T-helper 2 cell treated with Interferon-gamma antibody and Interleukin-4, amounts not matched to agents 100 ng/mL and 5 ng/mL, for 36 hours (primary cell): ENCODE measurements around the gene TRABD2B. TPM values are rescaled to one million over a fixed set of nuclear protein-coding genes. Genes with fewer than 3 reads are reported as not detected.

ENCODE experiments used
- intact Hi-C: fragments of 100-400 bp; cut with micrococcal nuclease; formaldehyde crosslinking; loops from one replicate; pipeline ENCODE4 v1.15.1; 2023
- total RNA-seq: library from RNA; stranded (reverse); gene quantifications from 2 replicates; pipeline ENCODE4 v1.2.3, GENCODE V29; 2022

TRABD2B gene
- total RNA-seq, 1 donor from 2014 or later = not detected

DNA sequence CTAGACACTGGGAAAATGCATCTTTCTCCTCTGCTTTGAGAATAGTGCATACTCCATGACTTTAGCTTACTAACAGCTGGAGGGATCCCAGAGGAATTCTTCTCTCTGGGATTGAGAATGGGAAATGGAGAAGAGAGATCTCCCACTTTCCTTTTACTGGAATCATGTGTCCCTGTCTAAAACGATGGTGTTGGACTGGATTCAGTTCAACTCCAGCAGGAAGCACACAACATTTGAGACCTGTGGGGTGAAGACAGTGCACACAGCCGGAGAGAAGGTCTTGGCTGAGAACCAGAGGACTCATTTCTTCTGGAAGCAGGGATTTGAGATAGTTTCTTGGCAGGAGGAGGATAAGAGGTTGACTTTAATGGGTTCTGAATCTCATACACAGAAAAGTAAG, 58.7 kb downstream of the TRABD2B start:
- intact Hi-C loops = no loop called here

DNA sequence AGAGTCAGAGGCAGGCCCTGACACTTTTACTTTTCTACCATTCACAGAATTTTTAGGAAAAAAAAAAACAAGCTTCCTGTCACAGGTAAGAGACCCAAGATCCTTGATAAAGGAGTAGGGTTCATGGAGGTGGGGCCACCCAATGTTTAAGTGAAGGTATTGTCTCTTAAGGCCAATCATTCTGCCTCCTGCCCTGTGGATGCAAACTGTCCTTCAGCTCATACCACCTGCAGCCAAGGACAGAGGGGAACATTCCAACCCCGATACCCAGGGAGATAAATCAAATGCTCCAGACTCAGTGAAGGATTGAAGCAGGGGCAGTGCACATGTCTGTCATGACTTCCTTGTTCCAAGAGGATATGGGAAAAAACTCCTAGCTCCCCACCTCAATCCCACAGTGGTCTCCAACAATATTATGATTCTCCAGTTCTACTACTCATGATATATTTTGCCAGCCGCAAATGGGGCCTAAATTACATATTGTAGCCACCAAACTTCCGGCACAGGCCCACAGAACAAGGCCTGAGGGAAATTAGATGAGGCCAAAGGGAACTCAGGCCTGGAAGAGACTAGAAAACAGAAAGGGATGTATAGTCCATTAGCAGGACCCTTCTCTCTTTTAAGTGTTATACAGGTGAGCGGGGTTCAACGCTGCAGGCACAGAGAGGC, 59.5 kb downstream of the TRABD2B start:
- intact Hi-C loops = no loop called here

DNA sequence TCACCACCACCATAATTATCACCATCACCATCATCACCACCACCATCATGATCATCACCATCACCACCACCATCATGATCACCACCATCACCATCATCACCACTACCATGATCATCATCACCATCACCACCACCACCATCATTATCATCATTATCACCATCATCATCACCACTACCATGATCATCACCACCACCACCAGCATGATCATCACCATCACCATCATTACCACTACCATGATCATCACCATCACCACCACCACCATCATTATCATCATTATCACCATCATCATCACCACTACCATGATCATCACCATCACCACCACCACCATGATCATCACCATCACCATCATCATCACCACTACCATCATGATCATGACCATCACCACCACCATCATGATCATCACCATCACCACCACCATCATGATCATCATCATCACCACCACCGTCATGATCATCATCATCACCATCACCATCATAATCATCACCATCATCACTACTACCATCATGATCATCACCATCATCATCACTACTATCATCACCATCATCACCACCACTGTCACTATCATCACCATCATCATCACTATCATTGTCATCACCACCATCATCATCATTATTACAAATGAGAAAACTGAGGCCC, 60.2 kb downstream of the TRABD2B start:
- intact Hi-C loops = no loop called here

DNA sequence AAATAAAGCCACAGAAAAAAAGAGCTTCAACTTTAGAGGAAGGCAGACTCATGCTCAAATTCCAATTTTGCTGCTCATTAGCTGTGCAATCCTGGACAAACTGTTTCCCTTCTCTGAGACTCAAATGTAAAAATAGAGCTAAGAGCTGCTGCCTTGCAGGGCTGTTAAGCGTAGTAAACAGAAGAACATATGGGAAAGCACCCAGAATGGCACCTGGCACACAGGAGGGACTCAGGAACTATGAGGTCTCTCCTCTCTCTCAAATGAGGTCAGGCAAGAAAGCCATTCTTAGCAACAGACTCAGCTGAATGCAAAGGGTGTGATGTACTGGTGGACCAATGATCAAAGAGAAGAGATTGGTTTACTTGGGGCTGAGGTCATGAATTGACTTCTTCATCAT, 61.3 kb downstream of the TRABD2B start:
- intact Hi-C loops = no loop called here

DNA sequence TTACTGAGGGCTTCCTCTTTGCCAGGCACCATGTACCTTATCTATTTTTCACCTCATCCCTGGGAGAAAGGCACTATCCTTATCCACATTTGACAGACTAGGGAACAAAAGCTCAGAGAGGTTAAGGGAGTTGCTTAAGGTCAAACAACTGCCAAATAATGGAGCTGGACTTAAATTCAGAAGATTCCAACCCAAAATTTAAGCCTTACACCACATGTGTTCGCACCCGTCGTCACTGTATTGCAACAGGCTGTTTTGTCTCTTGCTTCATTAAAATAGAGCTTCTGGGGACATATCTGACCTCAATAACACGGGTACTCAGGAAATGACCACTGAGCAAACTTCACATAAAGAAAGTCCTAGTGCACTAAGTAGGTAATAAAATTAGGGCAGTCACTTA, 62.0 kb downstream of the TRABD2B start:
- intact Hi-C loops = no loop called here

DNA sequence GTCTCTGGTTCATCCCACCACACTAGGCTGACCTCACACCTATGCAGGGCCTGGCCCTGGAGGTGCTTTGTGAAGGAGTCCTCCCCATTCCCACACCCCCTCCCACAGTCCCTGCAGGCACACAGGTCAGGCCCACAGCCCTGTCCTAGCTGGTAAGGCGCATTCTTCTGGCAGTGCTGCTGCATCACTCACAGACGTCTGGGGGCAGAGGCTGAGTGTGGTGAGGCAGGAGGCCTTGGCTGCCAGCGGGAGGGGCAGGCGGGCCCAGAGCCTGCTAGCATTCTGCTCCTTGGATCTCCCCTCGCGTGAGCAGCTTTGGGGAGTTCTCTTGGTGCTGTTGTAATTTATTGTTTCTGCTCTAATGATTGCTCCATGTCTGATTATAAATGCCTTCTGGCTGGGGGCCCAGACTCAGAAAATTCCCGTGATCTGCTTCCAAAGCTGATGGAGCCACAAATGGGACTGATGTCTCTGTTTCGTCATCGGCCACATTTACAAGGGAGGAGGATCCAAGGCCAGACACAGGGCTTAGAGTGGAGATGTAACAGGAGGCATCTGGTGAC, 62.9 kb downstream of the TRABD2B start:
- intact Hi-C loops = no loop called here

DNA sequence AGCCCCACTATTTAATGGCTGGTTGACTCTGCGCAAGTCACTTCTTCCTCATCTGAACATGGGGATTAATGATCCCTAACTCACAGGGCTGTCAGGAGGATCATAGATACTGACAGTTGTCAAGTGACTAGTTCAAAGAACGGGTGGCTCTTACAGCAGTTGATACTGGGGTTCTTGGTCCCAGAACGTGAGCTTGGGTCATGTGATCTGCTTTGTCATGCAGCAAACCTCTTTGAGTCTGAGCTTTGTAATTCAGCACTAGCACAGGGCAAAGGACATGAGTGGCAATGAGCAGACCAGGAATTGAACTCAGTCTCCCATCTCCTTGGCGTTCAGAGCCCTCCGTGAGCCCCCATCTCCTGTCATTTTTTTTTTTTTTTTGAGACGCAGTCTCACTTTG, 64.4 kb downstream of the TRABD2B start:
- intact Hi-C loops = no loop called here

DNA sequence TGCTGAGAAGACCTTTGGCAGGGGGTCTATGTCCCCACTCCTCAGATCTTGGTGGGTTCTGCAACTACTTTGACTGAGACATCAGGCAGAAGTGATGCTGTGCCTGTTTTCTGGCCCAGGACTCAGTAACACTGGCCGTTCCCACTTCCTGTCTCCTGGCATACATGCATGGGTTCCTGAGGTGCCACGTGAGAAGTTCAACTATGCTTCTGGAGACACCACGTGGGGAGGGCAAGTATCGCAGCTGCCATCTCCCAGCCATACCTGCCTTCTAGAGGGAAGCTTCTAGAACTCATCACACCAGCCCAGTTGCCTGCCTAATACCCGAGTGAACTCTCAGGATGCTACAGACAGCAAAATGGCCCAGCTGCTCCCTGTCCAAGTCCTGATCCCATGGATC, 65.8 kb downstream of the TRABD2B start:
- intact Hi-C loops = no loop called here

DNA sequence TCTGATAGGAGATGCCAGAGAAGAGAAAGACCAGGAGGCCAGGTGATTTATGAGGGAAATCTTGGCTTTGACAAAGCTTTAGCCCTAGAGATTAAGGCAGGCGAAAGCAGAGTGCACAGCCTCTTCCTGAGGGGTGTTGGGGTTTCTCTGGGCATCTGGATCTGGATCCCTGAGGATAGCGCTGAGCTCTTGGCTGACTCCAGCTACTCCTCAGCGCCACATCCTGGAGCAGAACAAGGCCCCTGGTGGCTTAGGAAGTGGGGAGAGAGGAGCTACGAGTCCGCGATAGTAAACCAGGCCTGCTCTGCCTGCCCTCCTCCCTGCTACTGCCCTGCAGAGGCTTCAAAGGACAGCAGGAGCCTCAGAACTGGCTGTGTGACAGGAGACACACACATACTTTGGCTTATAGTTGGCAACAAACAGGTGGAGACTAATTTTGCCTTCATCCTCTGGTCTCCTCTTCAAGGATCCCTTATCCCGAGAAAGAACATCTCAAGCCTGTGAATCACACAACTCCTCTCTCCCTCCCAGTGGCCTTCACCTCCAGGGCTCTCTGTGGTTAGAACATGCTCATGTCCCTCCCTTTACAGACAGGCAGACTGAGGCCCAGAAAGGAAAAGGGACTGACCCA, 66.9 kb downstream of the TRABD2B start:
- intact Hi-C loops = no loop called here

DNA sequence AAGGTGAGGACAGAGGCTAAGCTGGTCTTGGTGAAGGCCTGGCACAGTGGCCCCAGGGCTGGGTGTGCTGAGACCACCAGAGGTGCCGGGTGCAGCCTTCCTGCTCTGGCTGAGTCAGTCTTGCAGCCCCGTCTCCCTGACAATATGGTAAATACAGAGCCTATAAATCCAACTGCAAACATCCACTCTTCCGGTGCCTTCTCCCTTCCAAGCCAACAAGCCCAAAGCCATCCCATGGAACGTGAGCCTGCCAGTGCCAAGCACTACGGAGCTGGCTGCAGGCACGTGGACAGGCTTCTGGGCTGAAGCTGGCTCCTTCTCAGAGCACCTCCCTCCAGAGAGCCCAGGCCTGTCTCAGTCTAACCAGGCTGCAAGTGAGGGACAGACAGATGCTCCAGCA, 70.0 kb downstream of the TRABD2B start:
- intact Hi-C loops = no loop called here

DNA sequence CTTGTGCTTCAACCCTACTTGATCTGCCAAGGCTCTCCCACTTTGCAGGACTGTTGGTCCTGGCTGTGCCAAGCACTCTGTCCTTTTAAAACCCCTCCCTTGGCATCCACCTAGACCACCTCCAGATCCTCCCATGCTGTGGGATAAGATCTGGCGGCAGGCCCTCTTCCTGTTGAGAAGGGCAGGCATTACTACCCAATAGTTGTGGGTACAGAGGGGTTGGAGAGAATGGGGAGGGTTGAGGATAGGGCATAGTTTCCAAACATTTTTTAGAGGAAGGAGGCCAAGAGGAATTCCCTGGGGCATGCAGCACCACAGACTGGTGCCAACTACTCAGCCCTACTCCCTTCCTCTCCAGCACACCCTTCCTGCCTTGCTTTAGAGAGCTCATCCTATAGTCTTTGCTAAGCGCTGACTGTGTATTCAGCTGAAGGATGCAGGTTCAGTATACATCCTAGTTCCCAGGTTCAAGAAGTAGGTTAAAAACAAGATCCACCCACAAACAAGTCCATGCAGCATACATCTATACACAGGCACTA, 70.7 kb downstream of the TRABD2B start:
- intact Hi-C loops = no loop called here

DNA sequence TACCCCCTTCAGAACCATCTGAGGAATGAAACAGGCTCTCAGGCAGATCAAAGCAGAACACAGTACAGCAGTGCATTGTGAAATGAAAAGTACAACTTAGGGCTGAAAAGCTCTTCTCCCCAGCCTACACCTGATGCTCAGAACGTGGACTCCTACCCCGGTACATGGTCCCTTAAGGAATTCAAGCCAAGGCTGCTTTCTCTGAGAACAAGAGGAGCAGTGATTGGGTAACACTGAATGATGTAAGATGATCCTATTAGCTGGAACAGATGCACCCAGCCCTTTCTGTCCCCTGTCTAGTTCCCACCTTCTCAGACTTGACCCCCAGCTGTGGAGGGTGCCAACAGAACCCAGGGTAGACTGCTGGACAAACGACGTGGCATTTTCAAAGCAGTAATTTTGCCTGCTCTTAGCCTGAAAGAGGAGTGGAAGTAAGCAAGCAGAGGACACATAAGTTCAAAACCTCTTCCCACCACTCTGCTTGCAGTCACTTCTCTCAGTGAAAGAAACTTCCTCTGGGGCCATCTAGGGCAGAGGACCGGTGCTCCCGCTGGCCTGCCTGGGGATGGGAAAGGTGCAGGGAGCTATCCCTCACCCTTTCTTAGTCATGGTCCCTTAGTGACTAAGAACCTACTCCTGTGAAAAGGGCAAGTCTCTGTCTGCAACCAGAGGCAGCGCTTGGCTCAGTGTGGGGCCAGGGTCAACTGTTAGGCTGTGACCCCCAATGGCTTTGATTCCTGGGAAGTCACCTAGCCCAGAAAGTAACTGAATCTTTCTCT, 72.7 kb downstream of the TRABD2B start:
- intact Hi-C loops = no loop called here

DNA sequence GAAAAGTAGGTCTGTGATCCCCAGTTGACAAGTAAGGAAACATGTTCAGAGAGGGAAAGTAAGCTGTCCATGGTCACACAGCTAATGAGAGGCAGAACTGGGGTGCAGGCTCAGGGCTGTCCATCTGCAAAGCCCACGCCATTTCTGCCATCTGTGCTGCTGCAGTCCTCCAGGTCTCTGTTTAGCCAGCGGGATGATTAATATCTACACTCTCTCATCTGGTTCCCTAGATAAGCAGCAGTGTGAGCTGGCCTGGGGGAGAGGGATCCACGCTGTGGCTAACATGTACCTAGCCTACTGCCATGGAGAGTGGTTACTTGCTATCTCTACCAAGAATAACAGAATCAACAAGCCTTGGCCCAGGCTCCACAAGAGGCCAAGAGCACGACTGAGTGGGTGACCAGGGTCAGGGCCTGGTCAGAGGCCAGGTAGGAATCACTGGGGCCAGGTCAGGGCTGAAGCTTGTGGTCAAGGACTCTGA, 75.2 kb downstream of the TRABD2B start:
- intact Hi-C loops = no loop called here

DNA sequence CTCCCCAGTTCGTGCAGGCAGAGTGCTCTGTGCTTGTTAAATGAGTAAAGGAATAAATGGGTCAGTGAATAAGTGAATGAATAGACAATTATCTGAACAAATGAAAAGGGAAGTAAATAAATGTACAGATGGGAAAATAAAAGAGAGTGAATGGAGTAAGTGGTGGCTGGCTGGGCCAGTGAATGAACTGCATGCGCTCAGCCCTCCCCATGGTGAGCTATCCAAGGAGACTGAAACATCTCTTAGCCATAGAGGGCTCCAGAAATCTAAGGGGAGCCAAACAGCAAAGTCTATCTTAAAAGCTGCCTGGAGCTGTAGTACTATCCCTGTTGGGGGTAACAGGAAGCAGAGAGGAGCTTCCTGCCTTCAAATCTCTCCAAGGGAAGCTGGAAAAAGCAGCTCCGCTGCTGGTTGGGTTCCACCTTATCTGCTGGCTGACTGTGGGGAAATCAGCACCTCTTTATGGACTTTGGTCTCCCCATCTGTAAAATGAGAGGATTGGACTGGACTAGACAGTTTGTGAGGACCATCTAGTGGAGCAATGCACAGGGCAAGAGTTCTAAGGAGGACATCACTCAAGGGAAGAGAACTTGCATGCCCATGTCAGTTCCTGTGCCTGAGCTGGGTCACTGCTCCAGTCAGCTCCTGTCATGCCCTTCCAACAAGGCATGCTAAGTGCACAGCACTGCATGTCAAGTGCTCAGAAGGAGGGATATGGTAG, 77.9 kb downstream of the TRABD2B start:
- intact Hi-C loops = no loop called here

DNA sequence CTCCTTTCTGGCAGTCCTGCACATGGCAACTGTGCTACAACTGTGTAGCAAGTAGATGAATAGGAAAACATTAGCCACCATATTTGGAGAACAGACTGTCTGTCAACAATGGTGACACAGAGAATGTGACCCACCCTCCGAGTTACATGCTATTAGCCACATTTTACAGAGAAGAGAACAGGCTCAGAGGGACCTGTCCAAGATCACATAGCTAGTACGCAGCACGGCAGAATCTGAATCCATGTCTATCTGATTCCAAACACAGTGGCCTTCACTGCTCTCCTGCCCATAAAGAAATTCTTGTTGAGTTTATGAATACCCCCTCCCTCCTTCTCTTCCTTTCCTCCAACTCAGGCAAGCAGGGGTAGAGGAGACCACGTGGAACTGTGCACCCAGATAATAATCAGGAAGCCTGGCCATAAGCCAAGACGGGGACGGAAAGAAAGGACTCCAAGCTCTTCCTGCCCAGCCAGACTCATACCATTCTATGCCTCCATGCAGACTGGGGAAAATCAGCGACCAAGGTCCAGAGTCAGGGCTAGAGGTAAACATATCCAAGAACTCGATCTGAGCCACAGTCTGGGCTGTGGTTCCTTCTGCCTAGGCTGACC, 78.8 kb downstream of the TRABD2B start:
- intact Hi-C loops = no loop called here

DNA sequence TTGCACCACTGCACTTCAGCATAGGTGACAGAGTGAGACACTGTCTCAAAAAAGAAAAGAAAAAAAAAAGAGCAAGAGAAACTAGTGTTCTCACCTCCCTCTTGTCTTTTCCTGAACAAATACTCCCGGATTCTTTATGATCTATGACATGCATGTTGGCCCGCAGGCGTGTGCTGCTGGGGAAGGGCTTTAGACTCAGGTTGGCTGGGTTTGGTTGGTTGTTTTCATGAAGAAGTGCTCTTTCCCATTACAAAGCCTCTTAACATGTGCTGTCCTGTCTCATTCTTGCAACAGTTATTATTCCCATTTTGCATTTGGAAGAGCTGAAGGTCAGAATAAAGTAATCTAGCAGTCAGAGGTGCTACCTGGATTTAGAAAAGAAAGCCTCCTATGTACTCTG, 79.5 kb downstream of the TRABD2B start:
- intact Hi-C loops = no loop called here

DNA sequence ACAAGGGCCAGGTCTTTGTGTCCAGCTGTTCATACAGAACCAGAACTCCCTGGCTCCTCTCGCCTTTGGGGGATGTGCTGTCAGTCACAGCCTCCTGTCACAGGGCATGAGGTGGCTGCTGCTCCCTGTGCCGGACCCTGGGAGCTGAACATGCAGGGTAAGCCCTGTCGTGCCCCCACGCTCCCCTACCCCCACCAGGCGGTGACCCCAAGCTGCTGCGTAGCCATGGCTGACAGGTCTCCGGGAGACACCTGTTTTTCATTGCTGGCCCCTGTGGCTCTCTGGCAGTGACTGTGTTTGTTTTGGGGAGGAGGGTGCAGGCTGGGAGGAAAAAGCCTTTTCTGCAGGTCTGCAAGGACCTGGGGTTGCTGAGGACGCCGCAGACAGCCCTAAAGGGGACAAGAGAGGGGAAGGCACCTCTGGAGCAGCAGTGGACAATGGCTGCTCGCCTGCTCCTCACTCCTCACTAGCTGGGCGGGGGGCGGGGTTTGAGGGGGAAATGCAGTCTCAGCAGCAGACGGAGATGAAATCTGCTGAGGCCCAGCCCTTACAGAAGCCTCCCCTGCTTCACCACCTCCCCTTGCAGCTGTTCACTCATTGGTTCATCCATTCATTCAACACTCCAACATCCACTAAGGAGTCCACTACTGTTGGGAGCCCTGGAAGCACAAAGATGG, 81.4 kb downstream of the TRABD2B start:
- intact Hi-C loops = no loop called here

DNA sequence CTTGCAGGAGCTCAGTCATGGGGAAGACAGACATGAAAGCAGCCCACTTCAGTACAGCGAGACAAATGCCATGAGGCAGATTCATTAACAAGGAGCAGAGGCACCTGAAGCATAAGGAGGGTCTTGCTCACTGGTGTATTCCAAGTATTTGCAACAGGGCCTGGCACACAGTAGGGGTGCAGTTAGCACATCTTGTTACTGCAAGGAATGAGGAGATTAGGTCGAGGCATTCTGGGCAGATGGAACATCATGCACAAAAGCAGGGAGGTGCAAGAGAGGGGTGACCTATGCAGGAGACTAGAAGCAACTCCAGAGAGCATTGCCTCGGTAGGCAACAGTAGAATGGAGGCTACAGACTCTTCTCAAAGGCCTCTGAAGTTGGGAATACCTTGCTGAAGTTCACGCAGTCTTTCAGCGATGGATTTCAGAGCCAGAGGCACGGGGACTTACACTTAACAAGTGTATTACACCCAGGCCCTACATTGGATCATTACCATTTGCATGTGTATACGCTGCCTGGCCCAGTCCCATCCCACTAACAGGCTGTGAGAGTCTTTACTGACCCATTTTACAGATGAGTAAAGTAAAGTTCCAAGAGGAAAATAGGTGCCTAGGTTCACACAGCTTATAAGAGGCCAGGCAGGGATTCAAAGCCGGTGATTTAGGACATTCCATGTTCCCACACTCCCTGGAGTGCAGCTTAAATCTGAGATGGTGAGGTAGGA, 82.1 kb downstream of the TRABD2B start:
- intact Hi-C loops = no loop called here
